NCI-H1105 treated with DMSO at 0.1 percent for 48 hours (cell line): Measurements from ENCODE around the gene ANTXR1.

ENCODE experiments used
- DNase-seq: peaks from one replicate; lab custom pipeline; 2025; lab: John Stamatoyannopoulos, UW

The ANTXR1 gene

DNA sequence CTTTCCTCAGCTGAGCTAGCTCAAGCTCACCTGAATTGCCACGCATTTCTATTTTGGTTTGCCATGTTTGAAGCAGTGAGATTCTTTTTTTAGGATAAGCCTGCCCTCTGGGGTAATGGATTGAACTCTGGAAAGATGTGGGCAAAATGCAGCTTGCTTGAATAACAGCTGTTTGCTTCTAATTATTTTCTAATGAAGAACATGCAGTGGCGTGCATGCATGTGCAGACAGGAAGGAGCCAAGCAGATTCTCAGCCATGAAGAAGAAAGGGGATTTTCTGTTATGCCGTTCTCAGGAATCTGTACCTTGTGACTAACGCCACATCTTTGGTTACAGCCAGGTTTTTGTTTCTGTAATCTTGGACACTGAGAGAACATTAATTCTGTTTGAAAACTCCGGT, 171.2 kb downstream of the ANTXR1 start:
- no peak for DNase-seq

GRCh38 chr2:69185807-69186206, 172.8 kb downstream of the ANTXR1 start:
- no peak for DNase-seq

- no peak for DNase-seq
Measured at GRCh38 chr2:69186614-69187013, 173.6 kb downstream of the ANTXR1 start.

DNA sequence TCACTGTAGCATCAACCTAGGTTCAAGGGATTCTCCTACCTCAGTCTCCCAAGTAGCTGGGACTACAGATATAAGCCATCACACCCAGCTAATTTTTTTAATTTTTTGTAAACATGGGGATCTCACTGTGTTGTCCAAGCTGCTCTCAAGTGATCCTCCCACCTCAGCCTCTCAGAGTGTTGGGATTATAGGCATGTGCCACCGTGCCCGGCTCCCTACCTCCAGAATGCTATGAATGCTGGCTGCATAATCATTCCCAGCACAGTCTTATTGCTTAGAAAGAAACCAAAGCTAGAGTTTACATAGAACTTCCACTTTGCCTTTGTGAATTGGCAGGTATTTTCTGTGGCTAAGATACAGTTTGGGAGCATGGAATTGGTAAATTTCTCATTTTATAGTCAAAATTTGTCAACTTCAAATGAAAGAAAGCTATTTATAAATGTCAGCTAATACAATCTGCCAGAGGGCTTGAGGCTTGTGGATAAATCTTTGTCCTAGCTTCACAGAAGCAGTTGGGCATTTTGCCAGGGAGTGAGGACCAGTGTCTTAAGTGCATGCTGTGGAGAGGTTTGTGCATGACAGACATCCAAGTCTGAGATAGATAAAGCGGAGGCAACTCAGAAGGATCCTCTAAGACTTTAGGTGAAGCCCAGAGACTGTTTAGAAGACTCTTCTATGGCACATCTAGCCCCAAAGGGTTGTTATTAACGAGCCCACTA, 175.4 kb downstream of the ANTXR1 start:
- no peak for DNase-seq

DNA sequence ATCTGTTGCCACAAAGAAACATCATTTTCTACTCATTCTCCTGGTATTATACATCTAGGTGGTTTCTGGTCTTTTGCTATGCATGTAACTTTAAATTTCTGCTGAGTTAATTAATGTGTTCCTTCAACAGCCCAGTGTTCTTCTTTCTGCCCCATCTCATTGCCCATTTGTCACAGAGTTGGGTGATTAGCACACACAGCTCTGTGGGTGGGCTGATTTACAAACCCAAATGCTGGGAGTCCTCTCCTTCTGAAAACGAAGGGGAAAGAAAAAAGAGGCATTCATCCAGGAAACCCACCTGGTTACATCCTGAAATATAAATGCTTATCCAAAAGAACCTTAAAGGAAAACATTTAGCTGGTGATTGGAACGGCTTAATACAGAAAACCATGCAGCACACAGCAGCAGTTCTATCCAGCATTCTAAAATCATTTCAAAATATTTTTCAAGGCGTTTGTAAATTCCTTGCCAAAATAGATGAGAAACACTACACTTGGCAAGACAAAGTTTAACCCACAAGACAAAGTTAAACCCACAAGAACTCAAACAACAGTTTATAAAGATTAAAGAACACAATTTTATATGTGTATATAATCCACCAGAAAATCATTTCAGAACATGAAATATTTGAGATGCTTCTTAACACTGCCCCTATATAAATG, 177.9 kb downstream of the ANTXR1 start:
- DNase-seq, result no peak

DNA sequence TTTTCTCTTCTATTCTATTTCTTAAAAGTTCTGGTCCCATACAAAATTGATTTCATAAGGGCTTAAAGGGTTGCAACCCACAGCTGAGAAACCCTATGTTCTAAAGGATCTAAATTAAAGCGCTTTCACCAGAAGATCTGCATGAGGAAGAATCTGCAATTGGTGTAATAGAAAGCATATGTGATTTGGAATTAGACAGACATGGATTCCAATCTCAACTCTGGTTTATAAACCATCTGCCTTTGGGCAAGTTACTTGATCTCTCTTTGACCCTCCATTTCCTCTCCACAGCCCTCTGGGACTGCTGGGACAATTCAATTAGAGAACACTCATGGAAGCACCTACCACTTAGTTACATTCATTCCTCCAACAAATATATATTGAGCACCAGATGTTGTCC, 178.7 kb downstream of the ANTXR1 start:
- no peak for DNase-seq

DNA sequence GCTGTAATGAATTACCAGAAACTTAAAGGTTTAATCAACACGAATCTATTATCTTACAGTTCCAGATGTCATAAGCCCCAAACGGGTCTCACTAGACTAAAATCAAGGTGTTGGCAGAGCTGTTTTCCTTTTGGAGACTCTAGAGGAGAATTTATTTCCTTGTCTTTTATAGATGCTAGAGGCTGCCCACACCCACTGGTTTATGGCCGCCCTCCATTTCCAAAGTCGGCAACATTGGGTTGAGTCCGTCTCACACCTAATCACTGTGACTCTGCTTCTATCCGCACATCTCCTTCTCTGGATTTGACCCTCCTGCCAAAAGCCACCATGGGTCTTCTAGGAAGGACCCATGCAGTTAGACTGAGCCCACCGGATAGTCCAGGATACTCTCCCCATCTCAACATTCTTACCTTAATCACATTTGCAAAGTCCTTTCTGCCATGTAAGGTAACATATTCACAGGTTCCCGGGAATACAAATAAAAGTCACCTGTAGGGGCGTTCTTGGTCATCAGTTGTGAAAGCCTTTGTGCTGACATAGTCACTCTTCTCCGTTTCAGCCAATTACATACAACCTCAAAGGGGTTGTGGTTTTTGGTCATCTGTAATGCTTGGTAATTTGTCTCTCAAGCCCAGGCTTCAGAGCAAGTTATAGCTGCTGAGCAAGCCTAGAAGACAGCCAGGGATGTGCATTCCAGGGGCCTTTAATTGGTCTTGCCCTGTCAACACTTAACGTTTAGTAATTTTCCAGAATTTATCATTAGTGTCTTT, 179.4 kb downstream of the ANTXR1 start:
- no peak for DNase-seq

GRCh38 chr2:69195706-69196105, 182.7 kb downstream of the ANTXR1 start:
- no peak for DNase-seq

GRCh38 chr2:69196327-69197117, 183.5 kb downstream of the ANTXR1 start:
- no peak for DNase-seq

GRCh38 chr2:69200107-69200520, 187.1 kb downstream of the ANTXR1 start:
- DNase-seq, result no peak

DNA sequence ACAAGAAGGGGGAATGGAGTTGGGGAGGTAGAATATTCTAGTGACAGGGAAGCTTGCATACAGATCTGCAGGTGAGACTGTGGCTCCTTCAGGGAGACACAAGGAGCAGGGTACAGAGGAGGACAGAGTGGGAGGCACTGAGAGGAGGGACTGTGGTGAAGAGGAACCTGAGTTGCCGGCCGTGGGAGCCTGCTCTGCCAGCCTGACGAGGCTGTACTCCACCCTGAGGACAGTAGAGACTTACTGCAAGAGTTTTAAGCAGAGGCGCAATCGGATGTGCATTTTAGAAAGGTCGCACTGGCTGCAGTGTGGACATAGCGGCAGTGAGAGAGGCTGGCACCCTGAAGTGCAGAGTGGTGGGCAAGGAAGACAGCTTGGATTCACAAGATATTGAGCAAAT, 188.3 kb downstream of the ANTXR1 start:
- no peak for DNase-seq

GRCh38 chr2:69202327-69202726, 189.3 kb downstream of the ANTXR1 start:
- DNase-seq, result no peak

- DNase-seq, result no peak
Measured at GRCh38 chr2:69203166-69203985, 190.4 kb downstream of the ANTXR1 start.

GRCh38 chr2:69204654-69205053, 191.7 kb downstream of the ANTXR1 start:
- DNase-seq, result no peak

DNA sequence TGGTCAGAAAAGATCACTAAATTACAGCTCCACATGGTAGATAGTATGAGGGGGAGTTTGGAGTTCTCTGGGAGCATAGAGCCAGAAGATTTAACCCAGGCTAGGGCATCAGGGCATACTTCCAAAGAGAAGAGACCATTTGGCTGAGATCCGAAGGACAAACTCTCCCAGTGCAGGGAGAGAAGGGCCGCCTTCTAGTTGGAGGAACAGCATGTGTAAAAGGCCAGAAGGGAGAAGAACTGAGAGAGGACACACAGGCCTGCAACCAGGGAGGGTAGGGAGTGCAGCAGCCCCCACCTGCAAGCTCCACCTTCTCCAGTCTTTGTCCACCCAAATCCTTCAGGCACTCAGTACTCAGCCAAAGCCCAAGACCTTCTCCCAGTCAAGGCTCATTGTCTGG, 192.1 kb downstream of the ANTXR1 start:
- DNase-seq, result no peak

DNA sequence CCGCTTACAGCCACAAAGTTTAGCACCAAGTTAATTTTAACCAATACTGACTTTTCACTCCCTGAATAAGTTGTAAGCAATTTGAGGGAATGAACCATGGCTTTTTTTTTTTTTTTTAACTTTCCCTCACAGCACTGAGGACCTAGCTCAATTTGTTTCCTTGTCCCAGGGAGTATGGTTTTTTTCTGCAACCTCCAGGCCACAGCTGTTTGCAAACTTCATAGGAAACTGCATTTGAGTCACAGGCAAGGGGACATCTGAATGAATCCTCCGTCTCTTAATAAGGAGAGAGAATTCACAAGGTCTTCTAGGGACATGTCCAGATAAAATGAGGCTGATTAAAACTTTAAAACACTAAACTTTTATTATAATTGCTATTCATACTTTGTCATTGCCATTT, 192.5 kb downstream of the ANTXR1 start:
- no peak for DNase-seq

- DNase-seq, result no peak
Measured at GRCh38 chr2:69208023-69208595, 195.1 kb downstream of the ANTXR1 start.

GRCh38 chr2:69209482-69209881, 196.5 kb downstream of the ANTXR1 start:
- no peak for DNase-seq

GRCh38 chr2:69210385-69210784, 197.4 kb downstream of the ANTXR1 start:
- DNase-seq, result no peak

- no peak for DNase-seq
Measured at GRCh38 chr2:69211048-69211447, 198.1 kb downstream of the ANTXR1 start.

- no peak for DNase-seq
Measured at GRCh38 chr2:69211686-69212085, 198.7 kb downstream of the ANTXR1 start.
